Measurements from ENCODE around the gene CLN5. TPM values are rescaled to one million over a fixed set of nuclear protein-coding genes. Genes with fewer than 3 reads are reported as not detected.

The CLN5 gene
- total and polyA plus RNA-seq, 2 of the 13 experiments (the other 11 are each of a cell fraction or from before 2014, with no cell fraction given): 10.1 to 13.7 TPM

GRCh38 chr13:76991796-76992547 is at the start of gene CLN5 (continued):
- TF ChIP-seq ZNF737 (CRISPR knock-in tag; IDR thresholded peaks at IDR 0.05; ENCODE audit: borderline replicate concordance) (no peak; the same call in 1 of the 2 replicates), HMGA1 (CRISPR knock-in tag; conservative IDR thresholded peaks at IDR 0.05) (no peak), TARDBP (CRISPR knock-in tag; IDR thresholded peaks at IDR 0.05) (no peak; the same call in 1 of the 2 replicates), ZNF589 (CRISPR knock-in tag; conservative IDR thresholded peaks at IDR 0.05) (peak; percentile 63; the same call in 1 of the 2 replicates), ZBTB40 (IDR thresholded peaks at IDR 0.05) (no peak), ZBTB40 (CRISPR knock-in tag; IDR thresholded peaks at IDR 0.05) (peak; percentile 64), ZBTB44 (CRISPR knock-in tag; IDR thresholded peaks at IDR 0.05) (0 out of 2 replicates have a peak, but pooled peaks have one; percentile 15), ONECUT2 (CRISPR knock-in tag; IDR thresholded peaks at IDR 0.05) (0 out of 2 replicates have a peak, but pooled peaks have one; percentile 43), FIP1L1 (IDR thresholded peaks at IDR 0.05; ENCODE audit: borderline replicate concordance, insufficient read depth, low read depth, low read length) (peak; percentile 61; the same call in 1 of the 2 replicates), ZNF773 (CRISPR knock-in tag; IDR thresholded peaks at IDR 0.05; ENCODE audit: borderline replicate concordance) (no peak; the same call in none of the 2 replicates), ZNF432 (CRISPR knock-in tag; IDR thresholded peaks at IDR 0.05; ENCODE audit: borderline replicate concordance) (no peak), GMEB2 (CRISPR knock-in tag; IDR thresholded peaks at IDR 0.05; ENCODE audit: low read depth) (peak; percentile 48; the same call in 1 of the 2 replicates), SNAI1 (CRISPR knock-in tag; IDR thresholded peaks at IDR 0.05; ENCODE audit: borderline replicate concordance) (0 out of 2 replicates have a peak, but pooled peaks have one; percentile 42)

All from HepG2 (cell line).